HCT116 (cell line): ENCODE measurements around the gene TAOK3. TPM values are rescaled to one million over a fixed set of nuclear protein-coding genes. Genes with fewer than 3 reads are reported as not detected.

Experiments
- ATAC-seq: fragments of 200-7000 bp; cut with Tn5 transposase; 2 replicates; pipeline ENCODE4 v1.9.1; 2020; ENCODE audit warnings: mild to moderate bottlenecking, moderate library complexity
- BruUV-seq: library from RNA; stranded (reverse); fragments of 400-500 nt; replicated peaks from 2 replicates; lab custom pipeline; 2021; lab: Mats Ljungman, UMichigan
- CTCF ChIA-PET: fragments of 300-600 bp; sonication (Branson Sonifier 250); formaldehyde crosslinking; loops from one replicate; lab custom pipeline; 2021; ENCODE audit warnings: antibody characterized with exemption; lab: Charles Lee
- POLR2A ChIA-PET: fragments of 300-600, 350-600 bp; sonication (Branson Sonifier 250); formaldehyde crosslinking; loops from one replicate; lab custom pipeline; 2021; ENCODE audit warnings: antibody characterized with exemption; lab: Charles Lee
- RAD21 ChIA-PET, 2 experiments: fragments of 300-600 bp; sonication (Branson Sonifier 250); formaldehyde crosslinking; loops; one replicate each; lab custom pipeline; 2023; ENCODE audit warnings: low total read pairs in 2 of 2; ENCODE audit not compliant: uncharacterized antibody in 2 of 2, unreplicated experiment in 2 of 2, low non-redundant PET in 1 of 2; lab: Charles Lee
- DNase-seq: peaks from one replicate; pipeline ENCODE4 v3.0.0-alpha.2; 2010; ENCODE audit warnings: low read depth, low spot score
- H2AFZ ChIP-seq: fragments of 200-600 bp; shearing (Covaris generic), sonication (generic); 2 replicates; pipeline ENCODE4 v1.6.1; 2017; ENCODE audit warnings: low read depth, mixed run types, mixed read lengths, antibody characterized with exemption, low read length; ENCODE audit not compliant: poor library complexity, severe bottlenecking
- H3K27ac ChIP-seq: 2 replicates; pipeline ENCODE4 v1.5.1; 2012; ENCODE audit warnings: low read depth, low read length
- H3K27me3 ChIP-seq: fragments of 200-600 bp; sonication (generic); 2 replicates; pipeline ENCODE4 v1.6.1; 2016; ENCODE audit warnings: mixed run types, low read length, mixed read lengths; ENCODE audit not compliant: insufficient read depth
- H3K36me3 ChIP-seq, 2 experiments: fragments of 200-500 bp in 1 of 2; fragments of 200-600 bp in 1 of 2; sonication (Bioruptor generic) in 1 of 2; sonication (generic) in 1 of 2; 2 replicates each; pipeline versions ENCODE4 v1.5.1 to v1.6.1; 2014 to 2016; ENCODE audit warnings: low read length in 2 of 2, inconsistent platforms in 1 of 2, mixed read lengths in 1 of 2, mixed run types in 1 of 2; ENCODE audit not compliant: insufficient read depth in 2 of 2, control insufficient read depth in 1 of 2
- H3K4me1 ChIP-seq, 2 experiments: fragments of 200-600 bp in 1 of 2; sonication (generic) in 1 of 2; 2 replicates each; pipeline versions ENCODE4 v1.5.1 to v1.6.1; 2012 to 2017; ENCODE audit warnings: low read length in 2 of 2, inconsistent platforms in 1 of 2, mild to moderate bottlenecking in 1 of 2, mixed read lengths in 1 of 2, mixed run types in 1 of 2, moderate library complexity in 1 of 2; ENCODE audit not compliant: insufficient read depth in 2 of 2, control insufficient read depth in 1 of 2
- H3K4me2 ChIP-seq: fragments of 200-600 bp; sonication (generic); 2 replicates; pipeline ENCODE4 v1.6.1; 2017; ENCODE audit warnings: mixed run types, low read length, mixed read lengths
- H3K4me3 ChIP-seq, 2 experiments: fragments of 200-600 bp in 1 of 2; sonication (generic) in 1 of 2; replicated peaks in 1 of 2; 2 replicates each; pipeline ENCODE4 v1.5.1; 2011 to 2016; ENCODE audit warnings: low read length in 2 of 2, control low read depth in 1 of 2, low read depth in 1 of 2, mild to moderate bottlenecking in 1 of 2, mixed read lengths in 1 of 2, mixed run types in 1 of 2
- H3K79me2 ChIP-seq: fragments of 200-600 bp; sonication (generic); 2 replicates; pipeline ENCODE4 v1.6.1; 2017; ENCODE audit warnings: mild to moderate bottlenecking, mixed run types, low read length, moderate library complexity, mixed read lengths; ENCODE audit not compliant: insufficient read depth
- H3K9ac ChIP-seq: fragments of 200-600 bp; sonication (generic); 2 replicates; pipeline ENCODE4 v1.6.1; 2016; ENCODE audit warnings: low read length, mixed read lengths
- H3K9me2 ChIP-seq: fragments of 200-600 bp; sonication (generic), shearing (Covaris generic); 2 replicates; pipeline ENCODE4 v1.6.1; 2017; ENCODE audit warnings: mixed run types, mild to moderate bottlenecking, moderate library complexity; ENCODE audit not compliant: insufficient read depth
- H3K9me3 ChIP-seq, 2 experiments: fragments of 200-500 bp in 1 of 2; fragments of 200-600 bp in 1 of 2; sonication (Bioruptor generic) in 1 of 2; sonication (generic) in 1 of 2; 2 replicates each; pipeline ENCODE4 v1.6.1; 2014 to 2017; ENCODE audit warnings: low read length in 2 of 2, mixed read lengths in 2 of 2, inconsistent platforms in 1 of 2, low read depth in 1 of 2, mild to moderate bottlenecking in 1 of 2, mixed run types in 1 of 2, moderate library complexity in 1 of 2; ENCODE audit not compliant: control insufficient read depth in 1 of 2, insufficient read depth in 1 of 2
- H4K20me1 ChIP-seq: fragments of 200-600 bp; sonication (generic), shearing (Covaris generic); 2 replicates; pipeline ENCODE4 v1.6.1; 2017; ENCODE audit warnings: mixed run types, mild to moderate bottlenecking, moderate library complexity; ENCODE audit not compliant: insufficient read depth
- CBX3 ChIP-seq: IDR thresholded peaks from 2 replicates; pipeline ENCODE4 v1.6.1; 2012; ENCODE audit warnings: low read depth
- CEBPB ChIP-seq: IDR thresholded peaks from 2 replicates; pipeline ENCODE4 v1.6.1; 2012; ENCODE audit warnings: low read depth
- CTCF ChIP-seq, 3 experiments: fragments of 200-600 bp in 1 of 3; sonication (generic) in 1 of 3; IDR thresholded peaks in 2 of 3; conservative IDR thresholded peaks in 1 of 3; 2 replicates each; pipeline ENCODE4 v1.5.1; 2012 to 2017; ENCODE audit warnings: low read depth in 2 of 3, low read length in 2 of 3, antibody characterized with exemption in 1 of 3, borderline replicate concordance in 1 of 3, control low read depth in 1 of 3, mild to moderate bottlenecking in 1 of 3, mixed read lengths in 1 of 3, mixed run types in 1 of 3, moderate library complexity in 1 of 3; ENCODE audit not compliant: insufficient read depth in 1 of 3
- EGR1 ChIP-seq: IDR thresholded peaks from 2 replicates; pipeline ENCODE4 v1.6.1; 2012; ENCODE audit warnings: low read depth
- ELF1 ChIP-seq: IDR thresholded peaks from 2 replicates; pipeline ENCODE4 v1.6.1; 2012; ENCODE audit warnings: low read depth, borderline replicate concordance
- EZH2 ChIP-seq: fragments of 200-600 bp; sonication (generic); IDR thresholded peaks from 2 replicates; pipeline ENCODE4 v1.6.1; 2017; ENCODE audit warnings: antibody characterized with exemption, mixed run types
- FOSL1 ChIP-seq: IDR thresholded peaks from 2 replicates; pipeline ENCODE4 v1.6.1; 2012; ENCODE audit warnings: low read depth
- JUND ChIP-seq: IDR thresholded peaks from 2 replicates; pipeline ENCODE4 v1.6.1; 2012
- POLR2A ChIP-seq: IDR thresholded peaks from 2 replicates; pipeline ENCODE4 v1.7.0; 2011; ENCODE audit warnings: borderline replicate concordance; ENCODE audit not compliant: insufficient read depth, insufficient read length; ENCODE audit errors: extremely low read depth
- POLR2AphosphoS5 ChIP-seq: IDR thresholded peaks from 2 replicates; pipeline ENCODE4 v1.6.1; 2011; ENCODE audit warnings: mild to moderate bottlenecking, low read depth, low read length, moderate library complexity
- RAD21 ChIP-seq: IDR thresholded peaks from 2 replicates; pipeline ENCODE4 v1.6.1; 2012; ENCODE audit warnings: low read depth, mild to moderate bottlenecking
- REST ChIP-seq: IDR thresholded peaks from 2 replicates; pipeline ENCODE4 v1.6.1; 2012; ENCODE audit warnings: low read depth
- SIN3A ChIP-seq: IDR thresholded peaks from 2 replicates; pipeline ENCODE4 v1.6.1; 2012; ENCODE audit warnings: low read depth
- SP1 ChIP-seq: IDR thresholded peaks from 2 replicates; pipeline ENCODE4 v1.6.1; 2012; ENCODE audit warnings: low read depth
- SRF ChIP-seq: IDR thresholded peaks from 2 replicates; pipeline ENCODE4 v1.6.1; 2012; ENCODE audit warnings: low read depth
- TCF7L2 ChIP-seq: IDR thresholded peaks from 2 replicates; pipeline ENCODE4 v1.7.0; 2011; ENCODE audit warnings: borderline replicate concordance, inconsistent platforms; ENCODE audit not compliant: insufficient read depth, insufficient read length; ENCODE audit errors: extremely low read depth
- ZFX ChIP-seq: fragments of 450-650 bp; IDR thresholded peaks from 2 replicates; pipeline ENCODE4 v1.6.1; 2017
- ZNF274 ChIP-seq: fragments of 200-500 bp; sonication (Bioruptor generic); IDR thresholded peaks from 2 replicates; pipeline ENCODE4 v1.6.1; 2014; ENCODE audit warnings: mild to moderate bottlenecking, low read depth, low read length, inconsistent platforms
- intact Hi-C: fragments of 100-400 bp; cut with micrococcal nuclease; formaldehyde crosslinking; loops from 2 replicates; pipeline ENCODE4 v1.10.0; 2022
- total RNA-seq: library from RNA; stranded (reverse); gene quantifications from one replicate; pipeline ENCODE4 v1.2.1, GENCODE V29; 2021; ENCODE audit not compliant: unreplicated experiment
- TF ChIP-seq, protein P1 (sequence below): IDR thresholded peaks from 2 replicates; pipeline ENCODE4 v1.6.1; 2012
- TF ChIP-seq, protein P2 (sequence below): IDR thresholded peaks from 2 replicates; pipeline ENCODE4 v1.6.1; 2012

TAOK3 gene
- total RNA-seq, 1 experiment from 2014 or later = 10.5 TPM

DNA sequence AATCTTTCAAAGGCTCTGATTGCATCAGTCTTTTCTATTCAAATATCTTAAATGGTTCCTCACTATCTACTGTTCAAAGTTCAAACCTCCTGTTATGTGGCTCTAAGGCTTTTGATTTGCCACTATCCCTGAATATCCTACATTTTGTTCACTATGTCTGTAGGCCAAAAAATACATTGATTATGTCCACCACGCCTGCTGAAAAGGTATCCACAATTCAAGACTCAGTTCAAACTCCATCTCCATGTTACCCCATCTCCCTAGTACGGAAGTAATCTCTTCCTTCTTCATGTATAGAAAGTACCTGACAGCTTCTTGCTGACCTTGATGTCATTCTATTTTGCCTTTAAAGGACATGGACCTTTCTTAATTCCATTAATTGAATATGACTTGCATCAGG lies 24.8 kb downstream of the TAOK3 start:
- no peak for DNase-seq
- ChIA-PET CTCF (no interaction called here), RAD21 (no interaction called here)
- H3K79me2 ChIP-seq = no peaks in the 10 kb centered on the region
- TF ChIP-seq FOSL1 = no peak
- no peak for TF ChIP-seq POLR2A
- no peak for TF ChIP-seq EZH2
- TF ChIP-seq, protein P1, sequence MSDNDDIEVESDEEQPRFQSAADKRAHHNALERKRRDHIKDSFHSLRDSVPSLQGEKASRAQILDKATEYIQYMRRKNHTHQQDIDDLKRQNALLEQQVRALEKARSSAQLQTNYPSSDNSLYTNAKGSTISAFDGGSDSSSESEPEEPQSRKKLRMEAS = no peak
- no peak for TF ChIP-seq CTCF (IDR thresholded peaks at IDR 0.05 in 2 of 3, conservative IDR thresholded peaks at IDR 0.05 in 1 of 3; ENCODE audit: borderline replicate concordance in 1 of 3, insufficient read depth in 1 of 3, low read depth in 2 of 3, low read length in 2 of 3)
- TF ChIP-seq ZNF274 = no peak
- TF ChIP-seq CBX3 = no peak
- TF ChIP-seq SIN3A = no peak
- no peak for TF ChIP-seq EGR1
- TF ChIP-seq CEBPB = no peak
- TF ChIP-seq REST = no peak
- TF ChIP-seq JUND = no peak
- TF ChIP-seq RAD21 = no peak
- no peak for TF ChIP-seq SP1
- no peak for TF ChIP-seq TCF7L2
- no peak for TF ChIP-seq ZFX
- TF ChIP-seq, protein P2, sequence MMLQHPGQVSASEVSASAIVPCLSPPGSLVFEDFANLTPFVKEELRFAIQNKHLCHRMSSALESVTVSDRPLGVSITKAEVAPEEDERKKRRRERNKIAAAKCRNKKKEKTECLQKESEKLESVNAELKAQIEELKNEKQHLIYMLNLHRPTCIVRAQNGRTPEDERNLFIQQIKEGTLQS = no peak
- TF ChIP-seq ELF1 = no peak
- TF ChIP-seq SRF = no peak
- no peak for TF ChIP-seq POLR2AphosphoS5
- TF ChIP-seq, all 23 proteins: peak for 0
- H3K36me3 ChIP-seq = no peaks in the 10 kb centered on the region
- H3K27me3 ChIP-seq = no peaks in the 10 kb centered on the region
- no peaks in the 10 kb centered on the region for H4K20me1 ChIP-seq
- intact Hi-C loops = no loop called here
- H3K4me3 ChIP-seq = no peak overlapping the region
- H3K9me2 ChIP-seq = no peaks in the 10 kb centered on the region
- H2AFZ ChIP-seq = no peak overlapping the region
- POLR2A ChIA-PET = no interaction called here
- no TSS peak for BruUV-seq
- no peak overlapping the region for H3K27ac ChIP-seq
- H3K9me3 ChIP-seq = no peaks in the 10 kb centered on the region
- no peak for ATAC-seq
- H3K9ac ChIP-seq = no peak overlapping the region
- H3K4me2 ChIP-seq = no peak overlapping the region
- H3K4me1 ChIP-seq = no peaks in the 10 kb centered on the region
